H1 (cell line): ENCODE results near the gene DPYD. TPM values are rescaled to one million over a fixed set of nuclear protein-coding genes. Genes with fewer than 3 reads are reported as not detected.

ENCODE experiments used
- CTCF ChIA-PET: fragments of 300-600 bp; sonication (Branson Sonifier 250); formaldehyde crosslinking; loops from one replicate; lab custom pipeline; 2021; ENCODE audit not compliant: partially characterized antibody; lab: Charles Lee
- POLR2A ChIA-PET: fragments of 300-600 bp; sonication (Branson Sonifier 250); formaldehyde crosslinking; loops from one replicate; lab custom pipeline; 2021; ENCODE audit warnings: inconsistent platforms; ENCODE audit not compliant: partially characterized antibody; lab: Charles Lee
- DNase-seq, 2 experiments: peaks; one replicate each; pipeline versions ENCODE4 v3.0.0 to v3.0.0-alpha.2; 2010 to 2022; ENCODE audit warnings: low spot score in 2 of 2, low read depth in 1 of 2, mixed read lengths in 1 of 2
- FAIRE-seq: peaks from 2 replicates; lab custom pipeline; 2011; peaks lifted over from hg19 to GRCh38; lab: Jason Lieb, UNC
- H2AFZ ChIP-seq: 2 replicates; pipeline ENCODE4 v1.8.1; 2012; ENCODE audit warnings: low read length, inconsistent platforms
- H2AK5ac ChIP-seq: 2 replicates; pipeline ENCODE4 v1.6.1; 2013; ENCODE audit warnings: low read depth, low read length
- H2BK120ac ChIP-seq: replicated peaks from 2 replicates; pipeline ENCODE3; 2013; ENCODE audit warnings: low read depth, low read length, inconsistent platforms
- H2BK12ac ChIP-seq: 2 replicates; pipeline ENCODE4 v1.6.1; 2013; ENCODE audit warnings: low read depth, low read length
- H2BK15ac ChIP-seq: 2 replicates; pipeline ENCODE4 v1.6.1; 2013; ENCODE audit warnings: low read length
- H2BK20ac ChIP-seq: 2 replicates; pipeline ENCODE4 v1.6.1; 2013; ENCODE audit warnings: low read length
- H2BK5ac ChIP-seq: 2 replicates; pipeline ENCODE4 v1.6.1; 2013; ENCODE audit warnings: low read depth, low read length
- H3K14ac ChIP-seq: 2 replicates; pipeline ENCODE4 v1.6.1; 2013; ENCODE audit warnings: inconsistent platforms; ENCODE audit not compliant: insufficient read length
- H3K18ac ChIP-seq: 2 replicates; pipeline ENCODE4 v1.6.1; 2013; ENCODE audit warnings: low read length; ENCODE audit errors: extremely low read depth
- H3K23ac ChIP-seq: 2 replicates; pipeline ENCODE4 v1.6.1; 2013; ENCODE audit warnings: inconsistent platforms; ENCODE audit not compliant: insufficient read length
- H3K23me2 ChIP-seq: 2 replicates; pipeline ENCODE4 v1.6.1; 2013; ENCODE audit warnings: low read depth, low read length
- H3K27ac ChIP-seq: 2 replicates; pipeline ENCODE4 v1.6.1; 2011; ENCODE audit warnings: low read depth, low read length, inconsistent platforms
- H3K27me3 ChIP-seq, 4 experiments: replicated peaks in 1 of 4; 1 replicate in 1 of 4; 2 replicates in 3 of 4; pipeline versions ENCODE4 v1.6.1 to v1.8.1; 2011 to 2013; ENCODE audit warnings: low read length in 3 of 4, mild to moderate bottlenecking in 3 of 4, inconsistent platforms in 2 of 4, mixed read lengths in 2 of 4, moderate library complexity in 1 of 4; ENCODE audit not compliant: control insufficient read depth in 3 of 4, insufficient read depth in 3 of 4; ENCODE audit errors: extremely low read depth in 1 of 4
- H3K36me3 ChIP-seq, 4 experiments: 2 replicates each; pipeline versions ENCODE4 v1.6.1 to v1.8.1; 2011 to 2013; ENCODE audit warnings: mild to moderate bottlenecking in 4 of 4, low read length in 3 of 4, moderate library complexity in 2 of 4, control low read depth in 1 of 4, inconsistent platforms in 1 of 4; ENCODE audit not compliant: insufficient read depth in 4 of 4, control insufficient read depth in 2 of 4
- H3K4ac ChIP-seq: replicated peaks from 2 replicates; pipeline ENCODE3; 2013; ENCODE audit warnings: low read length, low read depth, mixed read lengths, inconsistent platforms; ENCODE audit not compliant: insufficient read length
- H3K4me1 ChIP-seq, 4 experiments: replicated peaks in 1 of 4; 1 replicate in 1 of 4; 2 replicates in 3 of 4; pipeline versions ENCODE4 v1.6.1 to v1.8.1; 2011 to 2013; ENCODE audit warnings: low read length in 3 of 4, inconsistent platforms in 2 of 4, mixed read lengths in 1 of 4; ENCODE audit not compliant: insufficient read depth in 4 of 4, control insufficient read depth in 3 of 4
- H3K4me2 ChIP-seq, 2 experiments: 2 replicates each; pipeline versions ENCODE4 v1.6.1 to v1.8.1; 2011 to 2013; ENCODE audit warnings: low read depth in 2 of 2, low read length in 2 of 2, control low read depth in 1 of 2, inconsistent platforms in 1 of 2, mild to moderate bottlenecking in 1 of 2; ENCODE audit not compliant: insufficient read depth in 1 of 2
- H3K4me3 ChIP-seq, 4 experiments: fragments of 200-600, 300-600 bp in 1 of 4; sonication (generic), shearing (Covaris generic), sonication (Bioruptor Twin) in 1 of 4; 2 replicates each; pipeline versions ENCODE4 v1.5.1 to v1.8.1; 2011 to 2016; ENCODE audit warnings: low read length in 4 of 4, low read depth in 3 of 4, control low read depth in 2 of 4, inconsistent platforms in 2 of 4, mild to moderate bottlenecking in 2 of 4, mixed read lengths in 1 of 4, moderate library complexity in 1 of 4; ENCODE audit not compliant: insufficient read depth in 2 of 4; ENCODE audit errors: extremely low read depth in 1 of 4
- H3K56ac ChIP-seq: replicated peaks from 2 replicates; pipeline ENCODE3; 2013; ENCODE audit warnings: low read depth, mild to moderate bottlenecking, mixed read lengths, low read length, inconsistent platforms; ENCODE audit not compliant: insufficient read length
- H3K79me1 ChIP-seq: 2 replicates; pipeline ENCODE4 v1.6.1; 2013; ENCODE audit warnings: low read depth, low read length, control low read depth
- H3K79me2 ChIP-seq, 2 experiments: 2 replicates each; pipeline versions ENCODE4 v1.6.1 to v1.8.1; 2012 to 2013; ENCODE audit warnings: low read length in 2 of 2, mild to moderate bottlenecking in 2 of 2, inconsistent platforms in 1 of 2; ENCODE audit not compliant: insufficient read depth in 2 of 2, control insufficient read depth in 1 of 2
- H3K9ac ChIP-seq, 4 experiments: replicated peaks in 1 of 4; 1 replicate in 1 of 4; 2 replicates in 3 of 4; pipeline versions ENCODE4 v1.6.1 to v1.8.1; 2011 to 2013; ENCODE audit warnings: low read depth in 3 of 4, low read length in 3 of 4, control low read depth in 2 of 4, mild to moderate bottlenecking in 2 of 4, moderate library complexity in 2 of 4, inconsistent platforms in 1 of 4; ENCODE audit errors: extremely low read depth in 1 of 4
- H3K9me3 ChIP-seq, 2 experiments: 2 replicates each; pipeline versions ENCODE4 v1.6.1 to v1.8.1; 2012 to 2013; ENCODE audit warnings: mild to moderate bottlenecking in 2 of 2, moderate library complexity in 2 of 2, control low read depth in 1 of 2, inconsistent platforms in 1 of 2, low read depth in 1 of 2, low read length in 1 of 2, mixed read lengths in 1 of 2; ENCODE audit not compliant: insufficient read depth in 2 of 2
- H4K20me1 ChIP-seq, 2 experiments: replicated peaks in 1 of 2; 2 replicates each; pipeline versions ENCODE3 to v1.8.1; 2011 to 2013; ENCODE audit warnings: inconsistent platforms in 2 of 2, low read length in 2 of 2, mild to moderate bottlenecking in 1 of 2; ENCODE audit not compliant: insufficient read depth in 2 of 2, control insufficient read depth in 1 of 2
- H4K5ac ChIP-seq: 2 replicates; pipeline ENCODE4 v1.6.1; 2013; ENCODE audit warnings: low read length, low read depth, mixed read lengths, inconsistent platforms; ENCODE audit not compliant: insufficient read length
- H4K8ac ChIP-seq: 2 replicates; pipeline ENCODE4 v1.8.0; 2013; ENCODE audit warnings: mild to moderate bottlenecking, moderate library complexity, low read length, inconsistent platforms; ENCODE audit not compliant: insufficient read depth; ENCODE audit errors: extremely low read depth
- H4K91ac ChIP-seq: replicated peaks from 2 replicates; pipeline ENCODE3; 2013; ENCODE audit warnings: low read length, mixed read lengths, inconsistent platforms; ENCODE audit not compliant: insufficient read length
- BRCA1 ChIP-seq: IDR thresholded peaks from 2 replicates; pipeline ENCODE4 v1.6.1; 2012; ENCODE audit warnings: low read depth, low read length, improper control_type of control experiment
- CREB1 ChIP-seq: IDR thresholded peaks from 2 replicates; pipeline ENCODE4 v1.6.1; 2012; ENCODE audit warnings: inconsistent platforms
- FOSL1 ChIP-seq: IDR thresholded peaks from 2 replicates; pipeline ENCODE4 v1.6.1; 2011; ENCODE audit warnings: mild to moderate bottlenecking, low read depth, low read length, moderate library complexity; ENCODE audit not compliant: insufficient read depth
- JUN ChIP-seq: IDR thresholded peaks from 2 replicates; pipeline ENCODE4 v1.6.1; 2011; ENCODE audit warnings: low read depth, mild to moderate bottlenecking, improper control_type of control experiment, low read length
- NRF1 ChIP-seq: IDR thresholded peaks from 2 replicates; pipeline ENCODE4 v1.6.1; 2011; ENCODE audit warnings: mild to moderate bottlenecking, low read depth, low read length, improper control_type of control experiment
- POLR2AphosphoS5 ChIP-seq: IDR thresholded peaks from 2 replicates; pipeline ENCODE4 v1.6.1; 2011; ENCODE audit warnings: low read depth, low read length
- RNF2 ChIP-seq: fragments of 200-900, 300-1000 bp; sonication (generic); IDR thresholded peaks from 2 replicates; pipeline ENCODE4 v1.7.1; 2016; ENCODE audit warnings: borderline replicate concordance, low read depth, mild to moderate bottlenecking, antibody characterized with exemption, low read length; ENCODE audit not compliant: poor library complexity, severe bottlenecking; ENCODE audit errors: missing control alignments
- SP1 ChIP-seq: IDR thresholded peaks from 2 replicates; pipeline ENCODE4 v1.6.1; 2011; ENCODE audit warnings: low read depth, low read length
- polyA plus RNA-seq, 7 experiments: library from polyadenylated mRNA; depleted of rRNA in 3 of 7; stranded (reverse) in 5 of 7; unstranded in 2 of 7; fragments of >200 nt in 5 of 7; fragments of 200-250 nt in 2 of 7; gene quantifications; 1 replicate in 5 of 7; 2 replicates in 1 of 7; 4 replicates in 1 of 7; pipeline versions ENCODE4 v1.2.1 to v1.2.3, GENCODE V29; 2011 to 2013; ENCODE audit warnings: missing spikeins in 2 of 7, mixed read lengths in 2 of 7
- total RNA-seq: library from RNA; stranded (reverse); fragmentation: NEBNext Ultra II Directional; extraction: Animal tissue kit (Norgen Biotek cat#: 25700); gene quantifications from 2 replicates; pipeline ENCODE4 v1.2.1, GENCODE V29; 2021

The DPYD gene
- total and polyA plus RNA-seq, 2 of the 8 experiments (the other 6 are each of a cell fraction or from before 2014, with no cell fraction given), result 0.29 to 0.73 TPM

DNA sequence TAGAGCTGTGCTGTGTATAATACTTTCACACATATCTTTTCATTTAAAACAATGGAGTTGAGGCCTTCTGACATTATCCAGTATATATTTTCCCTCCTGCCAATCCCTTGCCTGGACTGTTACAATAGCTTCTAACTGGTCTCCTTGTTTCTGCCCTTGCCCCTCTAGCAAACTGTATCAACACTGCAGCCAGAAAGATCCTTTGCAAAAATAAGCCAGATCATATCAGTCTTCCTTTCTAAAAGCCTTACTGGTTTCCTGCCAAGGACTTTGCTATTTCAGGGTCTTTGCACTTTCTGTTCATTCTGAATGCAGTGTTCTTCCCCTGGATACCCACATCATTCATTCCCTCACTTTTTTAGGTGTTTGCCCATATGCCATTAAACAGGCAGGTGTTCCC lies 829.2 kb downstream of the DPYD start:
- Histone ChIP-seq H3K9me3 (no peaks in the 10 kb centered on the region), H3K23me2 (no peaks in the 10 kb centered on the region), H2AK5ac (no peak overlapping the region), H4K91ac (no peak overlapping the region), H2BK20ac (no peak overlapping the region), H2BK15ac (no peak overlapping the region), H3K27me3 (no peaks in the 10 kb centered on the region), H3K36me3 (no peaks in the 10 kb centered on the region), H2BK12ac (no peak overlapping the region), H3K27ac (no peak overlapping the region), H3K14ac (no peak overlapping the region), H4K8ac (no peak overlapping the region), H3K56ac (no peak overlapping the region), H3K4ac (no peak overlapping the region), H3K18ac (no peak overlapping the region), H4K20me1 (no peaks in the 10 kb centered on the region), H3K23ac (no peak overlapping the region), H3K79me1 (no peaks in the 10 kb centered on the region), H2AFZ (no peak overlapping the region), H3K4me1 (no peaks in the 10 kb centered on the region; a peak in 1 of 7 replicates), H2BK5ac (no peak overlapping the region)
- DNase-seq, result no peak
- POLR2A ChIA-PET, result no interaction called here
- no peak for TF ChIP-seq SP1
- no peak for TF ChIP-seq RNF2
- no peak for TF ChIP-seq FOSL1
- no peak for TF ChIP-seq CREB1
- TF ChIP-seq NRF1, result no peak
- no peak for TF ChIP-seq JUN
- no peak for TF ChIP-seq POLR2AphosphoS5
- no peak for TF ChIP-seq BRCA1
- TF ChIP-seq, all 59 proteins: peak for 0
- Histone ChIP-seq H4K5ac (no peak overlapping the region), H3K4me2 (no peak overlapping the region), H3K79me2 (no peaks in the 10 kb centered on the region), H3K9ac (no peak overlapping the region), H2BK120ac (no peak overlapping the region), H3K4me3 (no peak overlapping the region)
- CTCF ChIA-PET, result no interaction called here
- no peak for FAIRE-seq
